ENCODE results near the gene MAB21L4. TPM values are rescaled to one million over a fixed set of nuclear protein-coding genes. Genes with fewer than 3 reads are reported as not detected.

MAB21L4 gene
- total and polyA plus RNA-seq, 7 donors: 1.2 to 17.6 (median 1.7) TPM; not detected in 4

DNA sequence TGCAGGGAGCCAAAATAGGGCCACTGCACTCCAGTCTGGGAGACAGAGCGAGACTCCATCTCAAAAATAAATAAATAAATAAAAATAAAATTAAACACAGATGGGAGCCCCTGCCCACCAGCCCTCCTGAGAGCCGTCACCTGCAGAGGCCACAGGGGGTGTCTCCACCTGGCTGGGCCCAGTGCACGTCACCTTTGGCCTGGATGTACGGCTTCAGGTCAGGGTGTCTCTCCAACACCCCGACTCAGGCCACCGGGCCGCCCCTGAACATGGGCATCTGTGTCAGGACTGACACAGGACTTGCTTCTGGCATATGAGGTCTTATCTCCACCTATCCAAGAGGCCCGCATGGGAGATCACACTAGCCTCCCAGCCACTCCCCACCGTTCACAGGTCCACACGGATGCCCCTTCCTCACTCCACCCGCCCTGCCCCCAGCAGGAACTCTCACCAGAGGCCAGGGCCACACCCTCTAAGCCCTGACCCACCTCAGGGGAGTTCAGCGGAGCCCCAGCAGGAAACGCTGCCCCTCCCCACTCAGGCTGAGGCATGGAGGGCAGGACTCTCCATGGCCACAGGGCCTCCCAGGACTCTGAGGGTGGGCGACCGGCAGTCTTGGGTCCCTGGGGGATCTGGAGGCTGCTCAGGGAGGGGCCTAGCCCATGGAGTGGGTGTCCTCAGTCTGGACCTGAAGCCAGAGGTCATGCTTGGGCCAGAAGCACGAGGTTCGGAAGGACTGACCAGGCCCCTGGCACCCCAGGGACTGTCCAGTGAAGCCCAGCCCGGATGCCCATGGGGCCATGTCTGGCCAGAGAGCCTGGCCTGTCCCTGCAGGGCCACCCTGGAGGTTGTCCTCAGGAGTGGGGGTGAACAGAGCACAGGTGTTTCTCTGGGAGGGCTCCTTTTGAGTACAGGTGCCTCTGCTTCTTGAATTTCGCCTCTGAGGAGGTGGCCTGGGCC lies 8.5 kb upstream of the MAB21L4 start:
- no peak for DNase-seq
- intact Hi-C loops (cut with DNase I): no loop called here
- Histone ChIP-seq H3K36me3 (no peaks in the 10 kb centered on the region), H3K4me3 (no peak overlapping the region), H3K4me1 (no peaks in the 10 kb centered on the region), H3K9me3 (no peaks in the 10 kb centered on the region), H3K27ac (no peak overlapping the region), H3K27me3 (peaks cover 5 to 24% (median 6%) of the 10 kb centered on the region in 3 donors)
- WGBS, 2 donors: 82 to 88% methylated on average over 19 of the region's 19 CpGs
- TF ChIP-seq, protein P1, sequence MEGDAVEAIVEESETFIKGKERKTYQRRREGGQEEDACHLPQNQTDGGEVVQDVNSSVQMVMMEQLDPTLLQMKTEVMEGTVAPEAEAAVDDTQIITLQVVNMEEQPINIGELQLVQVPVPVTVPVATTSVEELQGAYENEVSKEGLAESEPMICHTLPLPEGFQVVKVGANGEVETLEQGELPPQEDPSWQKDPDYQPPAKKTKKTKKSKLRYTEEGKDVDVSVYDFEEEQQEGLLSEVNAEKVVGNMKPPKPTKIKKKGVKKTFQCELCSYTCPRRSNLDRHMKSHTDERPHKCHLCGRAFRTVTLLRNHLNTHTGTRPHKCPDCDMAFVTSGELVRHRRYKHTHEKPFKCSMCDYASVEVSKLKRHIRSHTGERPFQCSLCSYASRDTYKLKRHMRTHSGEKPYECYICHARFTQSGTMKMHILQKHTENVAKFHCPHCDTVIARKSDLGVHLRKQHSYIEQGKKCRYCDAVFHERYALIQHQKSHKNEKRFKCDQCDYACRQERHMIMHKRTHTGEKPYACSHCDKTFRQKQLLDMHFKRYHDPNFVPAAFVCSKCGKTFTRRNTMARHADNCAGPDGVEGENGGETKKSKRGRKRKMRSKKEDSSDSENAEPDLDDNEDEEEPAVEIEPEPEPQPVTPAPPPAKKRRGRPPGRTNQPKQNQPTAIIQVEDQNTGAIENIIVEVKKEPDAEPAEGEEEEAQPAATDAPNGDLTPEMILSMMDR (IDR thresholded peaks at IDR 0.05): no peak
- TF ChIP-seq POLR2A (IDR thresholded peaks at IDR 0.05): no peak
- no peak for TF ChIP-seq POLR2AphosphoS5 (IDR thresholded peaks at IDR 0.05)
- TF ChIP-seq EP300 (IDR thresholded peaks at IDR 0.05): no peak

DNA sequence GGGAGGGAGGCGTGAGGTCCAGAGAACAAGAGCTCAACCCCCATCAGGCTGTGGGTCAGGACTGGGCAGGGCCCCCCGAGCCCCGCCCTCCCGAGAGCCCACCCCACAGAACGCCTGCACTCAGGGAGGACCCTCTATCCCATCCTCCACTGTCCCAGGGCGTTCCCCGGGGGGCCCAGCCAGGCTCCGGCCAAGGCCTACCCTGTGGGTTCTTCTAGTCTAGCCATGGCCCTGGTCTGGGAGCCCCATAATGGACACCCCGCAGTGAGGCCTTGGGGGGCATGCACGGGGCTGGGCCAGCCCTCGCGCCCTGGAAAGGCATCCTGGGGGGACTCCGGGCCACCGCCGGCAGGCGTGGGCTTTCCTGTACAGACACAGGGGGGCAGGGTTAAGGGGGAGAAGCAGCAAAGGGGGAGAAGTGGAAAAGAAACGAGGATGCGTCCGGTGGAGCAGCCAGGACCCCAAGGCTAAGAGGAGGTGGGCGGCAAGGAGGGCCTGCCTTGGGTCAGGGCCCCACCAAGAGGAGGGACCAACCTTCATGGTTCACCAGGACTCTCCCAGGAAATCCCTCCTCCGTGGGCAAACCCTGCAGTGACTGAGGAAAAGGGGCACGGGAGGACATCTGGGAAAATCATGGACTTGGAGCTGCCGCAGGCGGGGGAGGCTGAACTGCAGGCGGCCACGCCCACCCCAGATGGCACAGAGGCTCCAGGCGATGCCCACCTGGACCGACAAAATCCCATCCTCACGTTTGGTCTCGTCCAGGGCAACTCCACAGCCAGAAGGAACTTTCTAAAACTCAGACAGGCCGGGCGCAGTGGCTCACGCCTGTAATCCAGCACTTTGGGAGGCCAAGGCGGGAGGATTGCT lies 7.5 kb upstream of the MAB21L4 start:
- no peaks in the 10 kb centered on the region for H3K36me3 ChIP-seq
- WGBS, 2 donors: 61 to 84% methylated on average over 34 of the region's 34 CpGs
- no peak for TF ChIP-seq POLR2A (IDR thresholded peaks at IDR 0.05)
- TF ChIP-seq EP300 (IDR thresholded peaks at IDR 0.05): no peak
- TF ChIP-seq POLR2AphosphoS5 (IDR thresholded peaks at IDR 0.05): no peak
- TF ChIP-seq, protein P1 (IDR thresholded peaks at IDR 0.05): no peak
- intact Hi-C loops (cut with DNase I): no loop called here
- no peaks in the 10 kb centered on the region for H3K4me1 ChIP-seq
- H3K27ac ChIP-seq: no peak overlapping the region
- no peak overlapping the region for H3K4me3 ChIP-seq
- H3K27me3 ChIP-seq: peaks cover 5 to 23% (median 6%) of the 10 kb centered on the region in 3 donors
- DNase-seq: no peak
- H3K9me3 ChIP-seq: no peaks in the 10 kb centered on the region

DNA sequence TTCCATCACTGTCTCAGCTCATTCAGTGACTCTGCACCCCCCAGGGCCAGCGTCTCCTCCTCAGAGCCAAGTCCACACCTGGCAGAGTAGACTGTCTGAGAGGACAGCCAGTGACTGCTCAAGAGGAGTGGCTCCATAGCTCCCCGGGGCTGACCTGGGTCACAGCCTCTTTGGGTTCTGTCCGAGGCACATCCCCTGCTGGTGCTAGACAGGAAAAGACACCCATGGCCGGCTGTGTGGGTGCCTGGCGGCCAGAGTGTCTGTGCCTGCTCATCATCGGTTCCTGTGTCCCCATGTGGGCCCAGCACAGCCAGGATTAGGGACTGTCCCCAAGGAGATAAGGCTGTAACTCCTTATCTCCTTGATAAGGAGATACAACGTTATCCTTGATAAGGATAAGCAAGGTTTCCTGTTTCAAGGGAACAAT lies 6.7 kb upstream of the MAB21L4 start:
- peaks cover 5 to 23% (median 6%) of the 10 kb centered on the region in 3 donors for H3K27me3 ChIP-seq

DNA sequence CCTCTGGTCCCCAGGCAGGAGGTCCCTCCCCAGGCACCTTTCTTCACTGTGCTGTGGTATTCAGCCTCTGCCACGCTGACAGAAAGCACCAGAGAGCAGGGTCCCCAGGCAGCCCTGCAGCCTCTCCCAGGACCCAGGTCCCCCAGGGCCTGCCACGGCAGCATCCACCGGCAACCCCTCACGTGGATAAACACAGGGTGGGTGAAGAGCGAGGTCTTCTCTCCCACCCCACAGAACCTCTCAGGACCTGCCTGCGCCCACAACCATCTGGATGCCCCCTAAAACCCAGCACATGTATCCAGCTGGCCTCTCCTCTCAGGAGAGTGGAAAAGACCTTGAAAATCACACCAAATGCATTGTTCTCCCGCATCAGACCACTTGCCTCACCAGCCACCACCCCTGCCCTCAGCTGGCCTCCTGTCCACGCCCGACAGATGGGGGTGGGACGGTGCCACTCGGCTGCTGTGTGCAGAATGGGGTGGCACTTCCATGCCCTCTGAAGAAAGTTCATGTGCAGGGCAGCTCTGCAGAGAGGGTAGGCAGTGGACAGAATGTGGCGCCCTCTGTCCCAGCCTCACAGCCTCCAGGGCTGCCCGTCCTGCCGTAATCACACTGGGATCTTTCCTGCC lies 6.1 kb upstream of the MAB21L4 start:
- WGBS, 2 donors: 46 to 79% methylated on average over 14 of the region's 14 CpGs
- DNase-seq: no peak
- no peak overlapping the region for H3K4me3 ChIP-seq
- H3K4me1 ChIP-seq: no peaks in the 10 kb centered on the region
- TF ChIP-seq POLR2A (IDR thresholded peaks at IDR 0.05) (no peak), EP300 (IDR thresholded peaks at IDR 0.05) (no peak), POLR2AphosphoS5 (IDR thresholded peaks at IDR 0.05) (no peak)
- TF ChIP-seq, protein P1 (IDR thresholded peaks at IDR 0.05): no peak
- intact Hi-C loops (cut with DNase I): no loop called here
- no peaks in the 10 kb centered on the region for H3K9me3 ChIP-seq
- H3K27ac ChIP-seq: no peak overlapping the region
- no peaks in the 10 kb centered on the region for H3K36me3 ChIP-seq
- peaks cover 1 to 19% (median 6%) of the 10 kb centered on the region in 3 donors for H3K27me3 ChIP-seq

More for the DNA sequence above, 6.7 kb upstream of the MAB21L4 start:
- Histone ChIP-seq H3K27ac (no peak overlapping the region), H3K9me3 (no peaks in the 10 kb centered on the region), H3K36me3 (no peaks in the 10 kb centered on the region), H3K4me3 (no peak overlapping the region), H3K4me1 (no peaks in the 10 kb centered on the region)
- DNase-seq: no peak
- TF ChIP-seq POLR2AphosphoS5 (IDR thresholded peaks at IDR 0.05): no peak
- no peak for TF ChIP-seq POLR2A (IDR thresholded peaks at IDR 0.05)
- TF ChIP-seq, protein P1 (IDR thresholded peaks at IDR 0.05): no peak
- no peak for TF ChIP-seq EP300 (IDR thresholded peaks at IDR 0.05)
- WGBS, 2 donors: 9 to 55% methylated on average over 7 of the region's 7 CpGs
- intact Hi-C loops (cut with DNase I): no loop called here

All from sigmoid colon (tissue), 7 donors.